Measurements from ENCODE around the gene TMC8. TPM values are rescaled to one million over a fixed set of nuclear protein-coding genes. Genes with fewer than 3 reads are reported as not detected.

TMC8 gene
- total RNA-seq, 6 experiments from 2014 or later = not detected

DNA sequence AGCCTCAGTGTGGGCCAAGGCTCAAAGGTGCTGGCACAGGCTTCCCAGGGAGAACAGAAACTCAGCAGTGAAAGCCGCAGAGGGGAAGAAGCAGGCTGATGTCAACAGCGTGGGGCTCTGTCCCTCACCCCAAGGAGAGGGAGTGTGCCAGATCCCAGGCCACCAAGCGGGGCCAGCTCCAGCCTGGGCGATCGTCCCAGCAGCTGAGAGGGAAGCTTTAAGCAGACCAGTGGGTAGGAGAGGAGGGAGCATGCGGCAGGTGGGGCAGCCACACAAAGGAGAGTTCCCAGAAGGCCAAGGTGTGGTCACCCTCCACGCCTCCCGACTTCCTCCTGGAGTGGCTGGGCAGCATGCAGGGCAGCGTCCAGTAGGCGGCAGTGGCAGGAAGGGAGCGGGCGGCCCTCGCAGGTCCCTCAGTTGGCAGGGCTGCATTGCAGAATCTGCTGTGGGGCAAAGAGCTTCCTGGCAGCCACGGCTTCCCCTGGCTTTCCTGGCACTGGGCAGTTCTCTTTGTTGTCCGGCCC lies 43.8 kb downstream of the TMC8 start:
- Mint-ChIP-seq H3K4me1 (ENCODE audit: low read depth) (peaks cover 17% of the 10 kb centered on the region), H3K4me3 (no peak overlapping the region), H3K36me3 (ENCODE audit: low read depth) (peaks cover 8% of the 10 kb centered on the region; the same call in 1 of the 2 replicates), H3K27ac (no peak overlapping the region), H3K9me3 (no peaks in the 10 kb centered on the region), H3K27me3 (ENCODE audit: insufficient read depth) (peaks cover 4% of the 10 kb centered on the region; the same call in 1 of the 2 replicates)
- DNase-seq = no peak
- TF ChIP-seq, protein P1, sequence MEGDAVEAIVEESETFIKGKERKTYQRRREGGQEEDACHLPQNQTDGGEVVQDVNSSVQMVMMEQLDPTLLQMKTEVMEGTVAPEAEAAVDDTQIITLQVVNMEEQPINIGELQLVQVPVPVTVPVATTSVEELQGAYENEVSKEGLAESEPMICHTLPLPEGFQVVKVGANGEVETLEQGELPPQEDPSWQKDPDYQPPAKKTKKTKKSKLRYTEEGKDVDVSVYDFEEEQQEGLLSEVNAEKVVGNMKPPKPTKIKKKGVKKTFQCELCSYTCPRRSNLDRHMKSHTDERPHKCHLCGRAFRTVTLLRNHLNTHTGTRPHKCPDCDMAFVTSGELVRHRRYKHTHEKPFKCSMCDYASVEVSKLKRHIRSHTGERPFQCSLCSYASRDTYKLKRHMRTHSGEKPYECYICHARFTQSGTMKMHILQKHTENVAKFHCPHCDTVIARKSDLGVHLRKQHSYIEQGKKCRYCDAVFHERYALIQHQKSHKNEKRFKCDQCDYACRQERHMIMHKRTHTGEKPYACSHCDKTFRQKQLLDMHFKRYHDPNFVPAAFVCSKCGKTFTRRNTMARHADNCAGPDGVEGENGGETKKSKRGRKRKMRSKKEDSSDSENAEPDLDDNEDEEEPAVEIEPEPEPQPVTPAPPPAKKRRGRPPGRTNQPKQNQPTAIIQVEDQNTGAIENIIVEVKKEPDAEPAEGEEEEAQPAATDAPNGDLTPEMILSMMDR (IDR thresholded peaks at IDR 0.05) = no peak

DNA sequence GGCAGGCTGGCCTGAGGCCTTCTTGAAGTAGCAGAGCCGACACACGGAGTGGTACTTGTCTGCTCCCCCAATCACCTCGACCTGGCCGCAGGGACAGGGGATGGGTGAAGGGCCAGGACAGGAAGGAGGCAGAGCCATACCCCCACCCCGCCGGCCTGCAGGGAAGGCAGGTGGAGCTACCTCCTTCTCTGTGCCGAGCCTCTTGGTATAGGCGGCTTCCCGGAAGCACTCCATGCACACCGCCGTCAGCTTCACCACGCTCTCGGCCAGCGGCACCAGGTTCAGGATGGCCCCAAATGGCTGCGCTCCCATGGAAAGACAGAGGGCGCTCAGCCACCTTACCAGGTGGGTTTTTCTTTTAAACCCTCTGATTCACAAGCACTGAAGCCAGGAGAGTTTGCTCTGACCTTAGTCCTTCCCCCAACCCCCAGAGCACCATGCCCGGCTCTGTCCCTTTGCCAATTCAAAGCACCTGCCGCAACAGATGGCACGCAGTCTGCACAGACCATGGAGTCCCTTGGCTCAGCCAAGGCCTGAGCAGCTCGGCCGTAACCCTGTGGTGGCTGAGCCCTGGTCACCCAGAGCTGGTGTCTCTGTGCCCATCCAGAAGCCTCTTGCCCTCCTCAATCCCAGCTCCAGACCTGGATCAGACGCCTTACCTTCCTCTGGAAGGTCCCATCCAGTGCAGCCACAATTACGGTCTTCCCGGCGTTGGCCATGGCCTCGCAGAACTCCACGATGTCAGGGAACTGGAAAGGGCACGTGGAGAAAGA lies 44.5 kb downstream of the TMC8 start:
- no peak for DNase-seq
- TF ChIP-seq, protein P1 (IDR thresholded peaks at IDR 0.05) = peak; percentile 40
- peaks cover 4% of the 10 kb centered on the region; the same call in 1 of the 2 replicates for H3K27me3 Mint-ChIP-seq (ENCODE audit: insufficient read depth)
- H3K4me3 Mint-ChIP-seq = no peak overlapping the region
- H3K4me1 Mint-ChIP-seq (ENCODE audit: low read depth) = peaks cover 21% of the 10 kb centered on the region
- H3K36me3 Mint-ChIP-seq (ENCODE audit: low read depth) = peaks cover 10% of the 10 kb centered on the region; the same call in 1 of the 2 replicates
- H3K27ac Mint-ChIP-seq = no peak overlapping the region
- no peaks in the 10 kb centered on the region for H3K9me3 Mint-ChIP-seq

DNA sequence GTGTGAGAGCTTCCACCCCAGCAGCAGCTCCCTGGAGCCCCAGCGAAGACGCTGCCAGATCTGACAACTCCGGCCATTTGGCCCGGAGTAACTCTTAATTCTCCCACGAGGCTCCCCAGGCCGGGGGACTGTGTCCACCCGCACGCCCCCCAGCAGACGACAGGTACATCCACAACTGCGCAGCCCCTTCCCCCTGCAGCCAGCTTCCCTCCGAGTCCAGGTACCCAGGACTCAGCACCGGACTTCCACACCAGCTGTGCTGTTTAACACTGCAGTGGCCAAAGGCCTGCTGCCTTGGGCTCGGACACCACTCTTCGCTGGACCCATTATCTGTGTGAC lies 45.0 kb downstream of the TMC8 start:
- Mint-ChIP-seq H3K9me3 (no peaks in the 10 kb centered on the region), H3K4me3 (no peak overlapping the region), H3K36me3 (ENCODE audit: low read depth) (peaks cover 15% of the 10 kb centered on the region; the same call in 1 of the 2 replicates), H3K27me3 (ENCODE audit: insufficient read depth) (peaks cover 4% of the 10 kb centered on the region; the same call in 1 of the 2 replicates), H3K4me1 (ENCODE audit: low read depth) (peaks cover 26% of the 10 kb centered on the region), H3K27ac (no peak overlapping the region)
- DNase-seq = no peak
- TF ChIP-seq, protein P1 (IDR thresholded peaks at IDR 0.05) = no peak

DNA sequence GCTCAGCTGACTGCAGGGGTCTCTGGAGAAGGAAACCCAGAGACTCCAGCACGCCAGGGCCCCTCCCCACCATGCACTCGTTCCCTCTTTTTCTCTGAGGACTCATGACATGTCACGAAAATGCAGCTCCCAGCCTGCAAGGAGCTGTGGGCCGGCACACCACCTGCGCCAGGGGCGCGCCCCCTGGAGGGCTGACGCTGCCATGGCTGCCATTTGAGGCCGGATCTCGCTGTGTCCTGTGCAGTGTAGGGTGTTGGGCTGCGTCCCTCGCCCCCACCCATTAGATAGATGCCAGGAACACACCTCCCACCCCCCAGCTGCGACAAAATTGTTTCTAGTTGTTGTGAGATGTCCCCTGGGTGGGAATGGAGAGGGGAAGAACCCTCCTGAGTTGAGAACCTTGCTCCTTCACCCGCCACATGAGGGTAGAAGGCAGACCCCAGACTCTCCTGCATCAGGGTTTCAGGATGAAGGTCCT lies 46.0 kb downstream of the TMC8 start:
- Mint-ChIP-seq H3K27me3 (ENCODE audit: insufficient read depth) (peaks cover 4% of the 10 kb centered on the region; the same call in 1 of the 2 replicates), H3K9me3 (no peaks in the 10 kb centered on the region), H3K27ac (no peak overlapping the region), H3K36me3 (ENCODE audit: low read depth) (peaks cover 16% of the 10 kb centered on the region; the same call in 1 of the 2 replicates), H3K4me3 (no peak overlapping the region), H3K4me1 (ENCODE audit: low read depth) (peaks cover 27% of the 10 kb centered on the region)
- TF ChIP-seq, protein P1 (IDR thresholded peaks at IDR 0.05) = peak; percentile 94
- DNase-seq = peak; percentile 22

DNA sequence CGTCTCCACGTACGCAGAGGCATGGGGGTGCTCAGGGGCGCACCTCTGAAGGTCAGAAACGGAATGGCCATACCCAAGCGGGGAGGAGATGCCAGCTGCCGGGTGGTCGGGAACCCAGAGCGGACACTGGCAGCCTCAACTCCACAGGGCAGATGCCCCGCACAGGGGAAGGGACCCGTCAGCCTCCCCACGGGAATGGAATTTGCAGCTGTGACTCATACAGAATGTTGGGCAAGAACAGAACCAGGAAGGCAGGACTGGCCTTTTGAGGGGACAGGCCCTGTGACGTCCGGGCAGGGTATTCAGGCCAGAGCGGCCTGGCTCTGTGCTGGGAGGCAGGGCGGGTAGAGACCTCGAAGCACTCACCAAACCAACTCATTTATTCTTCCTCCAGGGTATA lies 48.8 kb downstream of the TMC8 start:
- DNase-seq = peak; percentile 26
- H3K27ac Mint-ChIP-seq = peak overlapping the region; percentile 39
- H3K4me3 Mint-ChIP-seq = no peak overlapping the region
- 0 out of 2 replicates have a peak, but pooled peaks cover 2% of the 10 kb centered on the region for H3K27me3 Mint-ChIP-seq (ENCODE audit: insufficient read depth)
- no peaks in the 10 kb centered on the region for H3K9me3 Mint-ChIP-seq
- H3K4me1 Mint-ChIP-seq (ENCODE audit: low read depth) = peaks cover 22% of the 10 kb centered on the region
- peaks cover 16% of the 10 kb centered on the region; the same call in 1 of the 2 replicates for H3K36me3 Mint-ChIP-seq (ENCODE audit: low read depth)
- TF ChIP-seq, protein P1 (IDR thresholded peaks at IDR 0.05) = no peak

Measured in HFFc6 (cell line).